Endothelial cell of hepatic sinusoid (primary cell): ENCODE measurements around the gene IER3.

Source experiments
- in situ Hi-C: cut with HindIII; loops from 2 replicates; pipeline ENCODE4 v1.10.0; 2017; ENCODE audit warnings: low sequenced_read_pairs

Gene IER3

DNA sequence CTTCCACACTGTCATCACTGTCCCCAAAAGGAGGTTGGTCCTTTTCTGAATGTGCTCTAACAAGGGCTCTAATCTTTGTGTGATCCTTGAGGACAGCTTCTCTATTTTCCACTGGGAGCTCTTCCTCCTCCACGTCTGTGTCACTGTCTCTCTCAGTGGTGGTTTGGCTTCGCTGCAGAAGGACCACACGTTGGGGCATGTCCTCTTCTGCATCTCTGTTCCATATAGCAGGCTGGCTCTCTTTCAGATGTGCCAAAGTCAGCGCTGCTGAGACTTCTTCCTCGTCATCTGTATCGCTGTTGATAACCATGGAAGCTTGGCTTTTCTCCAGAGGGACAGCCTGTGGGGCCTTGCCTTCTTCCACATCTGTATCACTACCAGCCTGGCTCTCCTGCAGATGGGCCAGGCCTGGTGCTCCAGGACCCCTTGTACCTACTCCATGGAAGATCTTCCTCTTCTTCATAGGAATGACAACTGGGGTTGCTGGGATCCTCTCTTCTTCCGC is 31.9 kb downstream of the IER3 start:
- in situ Hi-C loops, result no loop called here

DNA sequence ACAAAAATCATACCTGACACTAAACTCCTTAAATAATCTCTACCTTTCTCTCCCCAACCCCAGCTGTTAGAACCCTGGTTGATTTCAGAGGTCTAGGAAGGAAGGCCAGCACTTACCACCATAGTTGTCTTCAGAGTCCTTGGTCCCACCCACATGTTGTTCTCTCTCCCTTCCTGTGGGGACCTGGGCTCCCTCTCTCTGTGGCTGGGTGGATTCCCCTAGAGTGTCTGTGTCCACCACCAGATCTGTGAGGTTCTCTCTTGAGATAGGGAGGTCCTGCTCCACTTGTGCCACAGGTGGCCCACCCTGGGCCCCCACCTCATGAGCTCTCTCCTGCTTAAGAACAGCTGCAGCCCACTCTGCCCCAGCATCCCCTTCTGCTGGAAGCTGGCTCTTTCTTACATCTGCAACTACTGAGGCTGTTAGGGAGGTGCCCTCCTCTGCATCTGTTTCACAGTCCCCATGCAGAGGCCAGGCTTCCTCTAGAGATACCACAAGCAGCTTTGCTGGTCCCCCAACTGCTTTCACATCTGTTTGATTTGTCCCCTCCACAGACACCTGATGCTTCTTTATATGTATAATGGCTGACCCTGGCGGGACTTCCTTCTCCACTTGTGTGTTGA is 32.5 kb downstream of the IER3 start:
- in situ Hi-C loops, result no loop called here

GRCh38 chr6:30709101-30709868 is 35.1 kb downstream of the IER3 start:
- in situ Hi-C loops, result no loop called here

DNA sequence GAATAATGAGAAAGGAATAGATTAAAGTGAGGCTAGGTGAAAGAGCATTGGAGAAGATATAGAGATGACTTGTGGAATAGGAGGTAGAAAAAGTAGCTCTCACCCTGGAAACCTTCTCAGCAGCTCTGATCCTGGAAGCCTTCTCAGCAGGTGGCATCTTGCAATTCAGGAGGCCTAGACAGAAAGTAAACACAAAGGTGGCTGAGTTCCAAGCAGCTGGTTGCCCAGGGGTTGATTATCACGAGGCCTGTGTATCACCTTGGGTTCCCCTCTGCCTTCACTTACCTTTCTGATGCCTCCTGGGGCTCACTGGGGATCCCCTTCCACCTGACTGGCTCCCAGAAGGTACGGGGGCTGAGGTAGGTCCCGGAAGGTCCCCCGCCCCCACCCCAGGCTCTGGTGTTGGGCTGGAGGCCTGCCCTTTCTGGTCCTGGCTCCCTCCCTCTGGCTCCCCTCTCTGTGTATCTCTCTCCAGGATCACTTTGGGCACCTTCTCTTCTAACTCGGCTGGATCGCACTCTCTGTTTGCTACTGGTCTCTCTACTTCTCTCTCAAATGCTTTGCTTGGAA is 37.0 kb downstream of the IER3 start:
- in situ Hi-C loops, result no loop called here

GRCh38 chr6:30705620-30706019 is 38.7 kb downstream of the IER3 start:
- in situ Hi-C loops, result no loop called here

DNA sequence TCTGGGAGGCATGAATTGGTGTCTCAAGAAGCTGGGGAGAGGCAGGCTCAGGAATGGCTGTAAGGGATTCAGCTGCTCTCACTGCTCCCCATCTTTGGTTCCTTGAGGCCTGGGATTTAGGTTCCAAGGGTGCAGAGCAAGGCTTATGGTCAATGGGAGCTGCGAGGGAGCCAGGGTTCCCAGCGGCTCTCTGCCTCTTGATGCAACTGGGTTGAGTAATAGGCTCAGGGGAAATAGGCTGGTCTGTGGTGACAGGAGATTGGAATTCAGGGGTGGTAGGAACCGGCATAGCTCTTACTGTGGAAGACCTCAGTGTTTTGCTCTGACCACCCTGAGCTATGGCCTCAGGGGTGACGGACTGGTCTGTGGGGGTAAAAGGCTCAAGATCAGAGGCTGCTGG is 40.5 kb downstream of the IER3 start:
- in situ Hi-C loops, result no loop called here

DNA sequence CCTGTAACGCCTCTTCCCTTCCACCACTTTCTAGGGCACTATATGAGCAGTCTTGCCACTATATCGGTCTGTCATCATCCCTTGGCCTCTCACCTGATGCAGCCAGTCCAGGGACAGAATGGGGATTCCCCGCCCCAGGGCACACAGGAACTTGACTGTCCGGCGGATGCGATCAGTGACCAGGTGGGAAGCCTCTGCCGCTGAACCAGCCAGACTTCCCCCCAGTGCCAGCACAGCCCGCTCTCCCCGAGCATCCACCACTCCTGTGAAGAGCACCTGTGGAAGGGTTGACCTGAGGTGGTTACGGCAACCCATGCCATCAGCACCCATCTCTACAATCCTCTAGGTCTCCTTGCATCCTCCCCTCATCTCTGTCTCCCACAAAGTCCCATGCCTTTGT is 41.3 kb downstream of the IER3 start:
- in situ Hi-C loops, result no loop called here

GRCh38 chr6:30700340-30700739 is 44.0 kb downstream of the IER3 start:
- in situ Hi-C loops, result no loop called here

DNA sequence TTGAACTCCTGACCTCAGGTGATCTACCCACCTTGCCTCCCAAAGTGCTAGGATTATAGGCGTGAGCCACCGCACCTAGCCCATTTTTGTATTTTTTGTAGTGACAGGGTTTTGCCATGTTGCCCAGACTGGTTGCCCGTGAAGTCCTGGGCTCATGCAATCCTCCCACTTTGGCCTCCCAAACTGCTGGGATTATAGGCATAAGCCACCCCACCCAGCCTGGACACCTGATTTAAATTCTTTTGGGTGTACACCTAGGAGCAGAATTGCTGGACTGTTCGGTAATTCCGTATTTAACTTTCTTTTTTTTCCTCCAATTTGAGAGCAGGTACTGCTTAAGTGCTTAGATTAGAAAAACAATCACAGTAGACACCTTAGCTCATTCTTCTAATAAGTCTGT is 47.9 kb downstream of the IER3 start:
- in situ Hi-C loops, result no loop called here
